ENCODE results near the gene C1QC. TPM values are rescaled to one million over a fixed set of nuclear protein-coding genes. Genes with fewer than 3 reads are reported as not detected.
"Not testable (repeated sequence)": the region's sequence is repeated elsewhere in the genome, so short reads cannot be mapped to it uniquely, and the experiment has no call there.

The C1QC gene
- total and polyA plus RNA-seq, 7 donors: 47.9 to 579 (median 198) TPM

DNA sequence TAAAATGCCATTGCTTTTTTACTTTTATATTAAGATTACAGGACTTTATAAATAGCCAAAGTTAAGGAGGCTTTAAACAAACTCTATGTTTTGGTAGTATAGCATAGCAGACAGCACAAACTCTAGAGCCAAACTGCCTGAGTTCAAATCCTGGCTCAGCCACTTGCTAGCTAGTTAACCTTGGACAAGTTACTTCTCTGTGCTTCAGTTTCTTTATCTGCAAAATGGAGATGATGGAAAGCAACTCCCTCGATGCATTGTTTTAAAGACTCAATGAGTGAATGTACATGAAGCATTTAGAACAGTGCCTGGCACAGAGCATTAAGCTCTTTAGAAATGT is 30.9 kb downstream of the C1QC start:
- no peaks in the 10 kb centered on the region for H3K4me1 ChIP-seq
- 10 to 48% methylated on average over 1 of the region's 1 CpG for WGBS, 2 donors
- peaks cover 3 to 65% (median 10%) of the 10 kb centered on the region in 3 donors for H3K27me3 ChIP-seq

DNA sequence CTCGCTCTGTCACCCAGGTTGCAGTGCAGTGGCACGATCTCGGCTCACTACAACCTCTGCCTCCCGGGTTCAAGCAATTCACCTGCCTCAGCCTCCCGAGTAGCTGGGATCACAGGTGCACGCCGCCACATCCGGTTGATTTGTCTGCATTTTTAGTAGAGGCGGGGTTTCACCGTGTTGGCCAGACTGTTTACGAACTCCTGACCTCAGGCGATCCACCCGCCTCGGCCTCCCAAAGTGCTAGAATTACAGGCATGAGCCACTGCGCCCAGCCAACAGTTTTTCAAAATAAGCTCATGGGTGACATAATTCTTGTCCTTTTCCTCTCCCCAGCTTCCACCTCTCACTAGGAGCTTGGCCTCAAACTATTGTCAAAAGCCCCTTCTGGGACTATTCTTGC is 32.7 kb downstream of the C1QC start:
- DNase-seq; H3K4me1 ChIP-seq; intact Hi-C loops (cut with DNase I); H3K27ac ChIP-seq; H3K36me3 ChIP-seq; H3K4me3 ChIP-seq; H3K9me3 ChIP-seq: not testable (repeated sequence)
- WGBS, 2 donors: 65 to 82% methylated on average over 15 of the region's 15 CpGs
- peaks cover 3 to 49% (median 10%) of the 10 kb centered on the region in 3 donors for H3K27me3 ChIP-seq

More for the DNA sequence above, 30.9 kb downstream of the C1QC start:
- no peak for DNase-seq
- Histone ChIP-seq H3K9me3 (no peaks in the 10 kb centered on the region), H3K4me3 (no peak overlapping the region), H3K36me3 (no peaks in the 10 kb centered on the region), H3K27ac (no peak overlapping the region)
- intact Hi-C loops (cut with DNase I): no loop called here
- TF ChIP-seq, protein P1, sequence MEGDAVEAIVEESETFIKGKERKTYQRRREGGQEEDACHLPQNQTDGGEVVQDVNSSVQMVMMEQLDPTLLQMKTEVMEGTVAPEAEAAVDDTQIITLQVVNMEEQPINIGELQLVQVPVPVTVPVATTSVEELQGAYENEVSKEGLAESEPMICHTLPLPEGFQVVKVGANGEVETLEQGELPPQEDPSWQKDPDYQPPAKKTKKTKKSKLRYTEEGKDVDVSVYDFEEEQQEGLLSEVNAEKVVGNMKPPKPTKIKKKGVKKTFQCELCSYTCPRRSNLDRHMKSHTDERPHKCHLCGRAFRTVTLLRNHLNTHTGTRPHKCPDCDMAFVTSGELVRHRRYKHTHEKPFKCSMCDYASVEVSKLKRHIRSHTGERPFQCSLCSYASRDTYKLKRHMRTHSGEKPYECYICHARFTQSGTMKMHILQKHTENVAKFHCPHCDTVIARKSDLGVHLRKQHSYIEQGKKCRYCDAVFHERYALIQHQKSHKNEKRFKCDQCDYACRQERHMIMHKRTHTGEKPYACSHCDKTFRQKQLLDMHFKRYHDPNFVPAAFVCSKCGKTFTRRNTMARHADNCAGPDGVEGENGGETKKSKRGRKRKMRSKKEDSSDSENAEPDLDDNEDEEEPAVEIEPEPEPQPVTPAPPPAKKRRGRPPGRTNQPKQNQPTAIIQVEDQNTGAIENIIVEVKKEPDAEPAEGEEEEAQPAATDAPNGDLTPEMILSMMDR (IDR thresholded peaks at IDR 0.05): no peak
- TF ChIP-seq POLR2A (IDR thresholded peaks at IDR 0.05): no peak
- no peak for TF ChIP-seq EP300 (IDR thresholded peaks at IDR 0.05)
- no peak for TF ChIP-seq POLR2AphosphoS5 (IDR thresholded peaks at IDR 0.05)

DNA sequence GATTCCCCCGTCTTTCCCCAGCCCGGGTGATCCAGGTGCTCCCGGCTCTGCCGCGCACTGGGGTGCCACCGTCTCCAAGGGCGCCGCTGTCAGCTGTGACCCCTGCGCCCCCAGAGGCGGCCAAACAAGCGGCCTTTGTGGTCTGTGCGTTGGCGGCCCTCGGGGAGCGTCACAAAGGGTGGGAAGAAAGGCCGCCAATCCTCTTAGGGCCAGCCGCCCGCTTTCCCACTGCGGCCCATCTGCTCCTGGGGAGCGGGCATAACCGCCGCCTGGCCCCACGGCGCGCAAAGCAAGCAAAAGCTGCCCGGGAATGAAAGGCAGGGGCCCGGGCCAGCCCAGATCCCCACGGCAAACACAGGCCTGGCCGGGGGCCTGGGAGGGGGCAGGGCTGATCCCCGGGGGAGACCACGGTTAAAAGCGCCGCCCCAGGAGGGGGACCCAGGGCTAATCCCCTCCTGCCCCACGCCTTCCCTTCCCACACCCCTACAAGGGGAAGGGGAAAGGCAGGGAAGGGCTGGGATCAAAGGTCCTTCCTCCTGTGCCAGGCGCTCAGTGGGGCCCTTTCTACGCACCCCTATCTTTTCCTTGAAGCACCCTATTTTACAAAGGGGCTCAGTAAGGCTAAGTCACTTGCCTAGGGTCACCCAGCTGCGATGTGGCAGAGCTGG is 33.6 kb downstream of the C1QC start:
- TF ChIP-seq, protein P1 (IDR thresholded peaks at IDR 0.05): no peak
- TF ChIP-seq EP300 (IDR thresholded peaks at IDR 0.05) (no peak), POLR2AphosphoS5 (IDR thresholded peaks at IDR 0.05) (no peak), POLR2A (IDR thresholded peaks at IDR 0.05) (no peak)
- DNase-seq: no peak
- H3K9me3 ChIP-seq: no peaks in the 10 kb centered on the region
- H3K36me3 ChIP-seq: no peaks in the 10 kb centered on the region
- 21 to 58% methylated on average over 37 of the region's 37 CpGs for WGBS, 2 donors
- H3K4me1 ChIP-seq: no peaks in the 10 kb centered on the region
- H3K4me3 ChIP-seq: no peak overlapping the region
- intact Hi-C loops (cut with DNase I): no loop called here
- H3K27me3 ChIP-seq: peaks cover 3 to 41% (median 10%) of the 10 kb centered on the region in 3 donors
- H3K27ac ChIP-seq: no peak overlapping the region

DNA sequence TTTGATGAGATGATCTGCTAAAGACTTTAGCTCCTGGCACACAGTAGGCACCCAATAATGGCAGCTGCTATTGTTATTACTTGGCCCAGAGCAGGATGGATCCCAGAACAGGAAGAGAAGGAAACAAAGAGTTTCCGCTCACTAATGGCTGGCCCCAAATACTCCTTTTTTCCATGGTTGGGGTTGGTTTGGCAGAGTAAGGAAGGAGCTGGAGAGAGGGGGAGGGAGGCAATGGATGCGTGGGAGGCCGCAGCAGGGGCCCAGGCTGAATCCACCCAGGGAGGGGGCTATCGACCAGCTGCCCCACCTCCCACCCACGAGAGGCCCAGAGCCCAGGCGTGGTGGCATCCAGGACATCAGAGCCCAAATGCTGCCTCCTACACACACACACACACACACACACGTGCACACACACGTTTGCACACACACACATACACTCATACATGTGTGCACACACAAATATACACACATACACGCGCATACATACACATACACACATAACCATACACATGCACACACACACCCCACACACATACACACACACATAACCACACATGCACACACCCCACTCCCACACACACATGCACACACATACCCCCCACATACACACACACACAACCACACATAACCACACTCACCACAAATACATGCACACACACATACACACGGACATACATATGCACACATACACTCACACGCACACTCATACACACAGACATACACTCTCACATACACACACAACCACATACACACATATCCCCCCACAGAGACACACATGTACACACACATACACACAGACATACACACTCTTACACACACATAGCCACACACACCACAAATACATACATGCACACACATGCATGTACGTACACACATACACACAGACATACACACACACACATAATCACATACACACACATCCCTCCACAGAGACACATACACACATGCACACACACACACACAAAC is 34.8 kb downstream of the C1QC start:
- Histone ChIP-seq H3K9me3 (no peaks in the 10 kb centered on the region), H3K27me3 (peaks cover 3 to 30% (median 10%) of the 10 kb centered on the region in 3 donors), H3K4me3 (no peak overlapping the region), H3K36me3 (no peaks in the 10 kb centered on the region), H3K4me1 (no peaks in the 10 kb centered on the region), H3K27ac (no peak overlapping the region)
- WGBS, 2 donors: 87 to 90% methylated on average over 13 of the region's 13 CpGs
- intact Hi-C loops (cut with DNase I): no loop called here
- TF ChIP-seq POLR2A (IDR thresholded peaks at IDR 0.05) (no peak), POLR2AphosphoS5 (IDR thresholded peaks at IDR 0.05) (no peak), EP300 (IDR thresholded peaks at IDR 0.05) (no peak)
- TF ChIP-seq, protein P1 (IDR thresholded peaks at IDR 0.05): no peak
- DNase-seq: no peak

DNA sequence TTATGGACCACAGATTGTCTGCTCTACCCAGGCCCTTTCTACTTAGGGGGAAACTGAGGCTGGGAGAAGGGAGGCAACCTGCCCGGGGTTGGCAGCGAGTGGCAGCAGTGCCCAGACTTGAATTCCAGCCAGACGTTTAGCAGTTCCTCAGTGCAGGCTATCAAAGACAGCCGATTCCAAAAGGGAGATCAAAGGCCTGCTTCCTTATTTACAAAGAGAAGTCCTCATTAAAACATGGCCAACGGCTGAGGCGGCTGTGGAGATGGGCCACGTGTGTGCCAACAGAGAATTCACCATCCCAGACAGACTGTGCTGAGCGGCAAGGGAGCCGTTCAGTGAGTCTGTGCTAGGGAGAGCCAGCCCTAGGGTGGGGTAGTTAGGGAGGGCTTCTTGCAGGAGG is 37.3 kb downstream of the C1QC start:
- H3K4me3 ChIP-seq: no peak overlapping the region
- WGBS, 2 donors: 16 to 59% methylated on average over 9 of the region's 9 CpGs
- H3K4me1 ChIP-seq: peaks cover 0 to 4% (median 0%) of the 10 kb centered on the region in 4 donors
- H3K36me3 ChIP-seq: no peaks in the 10 kb centered on the region
- H3K9me3 ChIP-seq: no peaks in the 10 kb centered on the region
- no peak for DNase-seq
- H3K27me3 ChIP-seq: peaks cover 0 to 23% (median 10%) of the 10 kb centered on the region in 3 donors
- no peak for TF ChIP-seq EP300 (IDR thresholded peaks at IDR 0.05)
- no peak for TF ChIP-seq POLR2A (IDR thresholded peaks at IDR 0.05)
- TF ChIP-seq, protein P1 (IDR thresholded peaks at IDR 0.05): no peak
- no peak for TF ChIP-seq POLR2AphosphoS5 (IDR thresholded peaks at IDR 0.05)
- intact Hi-C loops (cut with DNase I): no loop called here
- H3K27ac ChIP-seq: no peak overlapping the region

Data from sigmoid colon (tissue), 7 donors.